ENCODE measurements around the gene CXCR2.

The CXCR2 gene

DNA sequence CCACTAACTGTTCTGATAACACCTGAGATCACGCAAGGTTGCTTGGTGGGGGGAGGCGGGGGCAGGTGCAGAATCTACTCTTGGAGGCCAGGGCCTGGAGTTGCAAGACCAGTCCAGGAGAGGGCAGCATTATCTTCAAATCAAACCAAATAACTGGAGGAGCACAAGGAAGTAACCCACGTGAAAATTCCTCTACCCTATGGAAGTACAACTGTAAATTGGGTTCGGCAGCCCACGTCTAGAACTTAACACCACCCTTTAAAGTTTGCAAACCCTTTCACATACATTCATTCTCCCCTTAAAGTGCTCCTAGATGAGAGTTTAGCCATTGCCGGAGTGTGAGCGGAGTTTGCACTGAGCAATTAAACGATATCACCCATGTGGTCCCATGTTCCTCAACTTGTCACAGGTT, 60.5 kb downstream of the CXCR2 start:
- peak; percentile 53 for DNase-seq (ENCODE audit: low read depth)
